Aorta (tissue), 5 donors: ENCODE results near the gene FASTKD2. TPM values are rescaled to one million over a fixed set of nuclear protein-coding genes. Genes with fewer than 3 reads are reported as not detected.

Experiments
- ATAC-seq: fragments of 200-7000 bp; cut with Tn5 transposase; one replicate; pipeline ENCODE4 v1.9.1; 2022; ENCODE audit warnings: moderate library complexity; ENCODE audit not compliant: low FRiP score
- DNase-seq, 2 donors: peaks; one replicate each; pipeline ENCODE4 v3.0.0-alpha.2; 2020
- H3K27ac ChIP-seq, 2 donors: one replicate each; pipeline ENCODE4 v1.5.1; 2013; ENCODE audit warnings: low read length in 2 of 2, mild to moderate bottlenecking in 2 of 2, moderate library complexity in 2 of 2, control low read depth in 1 of 2, inconsistent platforms in 1 of 2, low read depth in 1 of 2
- H3K27me3 ChIP-seq, 2 donors: one replicate each; pipeline ENCODE4 v1.6.1; 2013; ENCODE audit warnings: control low read depth in 1 of 2, low read length in 1 of 2, mild to moderate bottlenecking in 1 of 2, moderate library complexity in 1 of 2; ENCODE audit not compliant: insufficient read depth in 2 of 2, control insufficient read depth in 1 of 2
- H3K36me3 ChIP-seq, 2 donors: one replicate each; pipeline ENCODE4 v1.6.1; 2013; ENCODE audit warnings: control low read depth in 1 of 2, low read length in 1 of 2, mild to moderate bottlenecking in 1 of 2; ENCODE audit not compliant: insufficient read depth in 2 of 2, control insufficient read depth in 1 of 2
- H3K4me1 ChIP-seq, 2 donors: one replicate each; pipeline ENCODE4 v1.6.1; 2013; ENCODE audit warnings: low read length in 2 of 2, control low read depth in 1 of 2, mild to moderate bottlenecking in 1 of 2, moderate library complexity in 1 of 2; ENCODE audit not compliant: insufficient read depth in 2 of 2, control insufficient read depth in 1 of 2
- H3K4me3 ChIP-seq, 2 donors: one replicate each; pipeline ENCODE4 v1.5.1; 2013; ENCODE audit warnings: low read length in 2 of 2, control low read depth in 1 of 2, mild to moderate bottlenecking in 1 of 2
- H3K9me3 ChIP-seq: one replicate; pipeline ENCODE4 v1.6.1; 2013; ENCODE audit warnings: mild to moderate bottlenecking, low read length; ENCODE audit not compliant: control insufficient read depth
- WGBS, 2 donors: extraction: QIAGEN DNeasy Blood & Tissue Kit; methylation state at CpG; one replicate each; pipeline ENCODE4 v1.1.7; 2013; 5-methylcytosine and 5-hydroxymethylcytosine counted together
- intact Hi-C, 2 donors: fragments of 100-400 bp; cut with DNase I; formaldehyde crosslinking; loops; one replicate each; pipeline versions ENCODE4 v1.14.2 to v1.15.0; 2022
- microRNA-seq, 2 donors: library from miRNA; unstranded; fragments of <30 nt; microRNA quantifications; one replicate each; pipeline ENCODE4 v1.2.0, GENCODE V29; 2020
- polyA plus RNA-seq, 2 donors: library from polyadenylated mRNA; stranded (reverse); fragments of 200-250 nt; gene quantifications; one replicate each; pipeline ENCODE4 v1.2.3, GENCODE V29; 2013
- total RNA-seq, 2 donors: library from RNA; stranded (reverse); fragmentation: NEBNext Ultra II Directional; extraction: Animal tissue kit (Norgen Biotek cat#: 25700); gene quantifications; one replicate each; pipeline ENCODE4 v1.2.1, GENCODE V29; 2021
- donor health status: healthy with polysubstance abuse.
- donor health status: Bipolar disorder and iron deficiency.
- donor health status: DM: no; HTN: no; CAD: no.
- donor health status: DM: no; HTN: no; CAD: no.
- donor health status: DM: yes; HTN: yes; CAD: no.

The FASTKD2 gene
- total and polyA plus RNA-seq, 4 donors: 8.9 to 20.6 (median 15.5) TPM

- 94 to 97% methylated on average over 3 of the region's 3 CpGs for WGBS, 2 donors
- no peak for ATAC-seq
These were observed 75.6 kb downstream of the FASTKD2 start for GRCh38 chr2:206840999-206841398.

More at GRCh38 chr2:206840999-206841398, 75.6 kb downstream of the FASTKD2 start:
- Histone ChIP-seq H3K36me3 (peaks cover 0 to 1% of the 10 kb centered on the region in 2 donors), H3K27ac (no peak overlapping the region), H3K4me1 (no peaks in the 10 kb centered on the region), H3K27me3 (no peaks in the 10 kb centered on the region), H3K4me3 (no peak overlapping the region), H3K9me3 (no peaks in the 10 kb centered on the region)
- DNase-seq: no peak
- intact Hi-C loops: no loop called here

Small RNA genes within 50 kb of the gene (microRNA-seq; reads per million reads assigned to microRNA genes)
- gene MIR3130-1 (0 reads per million in 2 donors), gene MIR3130-2 (0 reads per million in 2 donors)

Other genes with a start within 250 kb of the FASTKD2 start
- not detected for gene FAM237A, start 123.1 kb upstream of the FASTKD2 start, total RNA-seq
- gene FAM237A, start 123.1 kb upstream of the FASTKD2 start, polyA plus RNA-seq: not detected
- gene DYTN, start 47.2 kb upstream of the FASTKD2 start, total RNA-seq: not detected
- not detected for gene DYTN, start 47.2 kb upstream of the FASTKD2 start, polyA plus RNA-seq
- gene MDH1B, start 278 bp upstream of the FASTKD2 start, total RNA-seq: under 1 TPM; 0.29 to 0.93 TPM
- 1 to 10 TPM; 1.0 to 1.6 TPM for gene MDH1B, start 278 bp upstream of the FASTKD2 start, polyA plus RNA-seq
- under 1 TPM; 0.51 to 0.58 TPM for gene CPO, start 173.9 kb downstream of the FASTKD2 start, total RNA-seq
- gene CPO, start 173.9 kb downstream of the FASTKD2 start, polyA plus RNA-seq: under 1 TPM in 1 of 2 donors, not detected in 1; 0.69 TPM